NT2/D1 (cell line): ENCODE data around the gene TMX4.

Experiments
- SUZ12 ChIP-seq: IDR thresholded peaks from 2 replicates; pipeline ENCODE4 v1.6.1; 2011; ENCODE audit not compliant: insufficient read length, insufficient read depth; ENCODE audit errors: extremely low read depth
- ZNF274 ChIP-seq: IDR thresholded peaks from 2 replicates; pipeline ENCODE4 v1.6.1; 2011; ENCODE audit warnings: mild to moderate bottlenecking, low read depth, low read length

DNA sequence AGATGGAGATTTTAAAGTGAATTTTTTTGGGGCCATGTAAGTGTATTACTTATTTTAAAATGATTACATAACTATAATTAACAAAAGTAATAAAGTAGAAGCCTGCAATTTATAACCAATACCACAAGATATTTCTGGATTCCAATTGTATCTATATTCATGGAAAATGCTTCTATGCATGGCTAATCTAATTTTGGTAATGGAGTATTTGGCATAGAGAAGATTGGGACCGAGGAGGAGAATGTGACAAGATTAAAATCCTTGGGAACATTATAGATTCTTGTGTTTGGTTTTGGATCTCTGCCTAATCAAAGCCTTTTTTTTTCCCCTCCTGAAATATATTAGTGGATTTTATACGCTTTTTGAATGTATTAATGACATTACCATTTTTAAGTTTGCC, 12.9 kb upstream of the TMX4 start:
- TF ChIP-seq ZNF274 (no peak), SUZ12 (no peak)
